Fibroblast of peridontal ligament (primary cell): ENCODE results near the gene MICAL3.
"Not testable (repeated sequence)": the region's sequence is repeated elsewhere in the genome, so short reads cannot be mapped to it uniquely, and the experiment has no call there.

Experiments
- DNase-seq: peaks from one replicate; pipeline ENCODE4 v3.0.0-alpha.2; 2010; ENCODE audit errors: extremely low read depth

The MICAL3 gene, protein sequence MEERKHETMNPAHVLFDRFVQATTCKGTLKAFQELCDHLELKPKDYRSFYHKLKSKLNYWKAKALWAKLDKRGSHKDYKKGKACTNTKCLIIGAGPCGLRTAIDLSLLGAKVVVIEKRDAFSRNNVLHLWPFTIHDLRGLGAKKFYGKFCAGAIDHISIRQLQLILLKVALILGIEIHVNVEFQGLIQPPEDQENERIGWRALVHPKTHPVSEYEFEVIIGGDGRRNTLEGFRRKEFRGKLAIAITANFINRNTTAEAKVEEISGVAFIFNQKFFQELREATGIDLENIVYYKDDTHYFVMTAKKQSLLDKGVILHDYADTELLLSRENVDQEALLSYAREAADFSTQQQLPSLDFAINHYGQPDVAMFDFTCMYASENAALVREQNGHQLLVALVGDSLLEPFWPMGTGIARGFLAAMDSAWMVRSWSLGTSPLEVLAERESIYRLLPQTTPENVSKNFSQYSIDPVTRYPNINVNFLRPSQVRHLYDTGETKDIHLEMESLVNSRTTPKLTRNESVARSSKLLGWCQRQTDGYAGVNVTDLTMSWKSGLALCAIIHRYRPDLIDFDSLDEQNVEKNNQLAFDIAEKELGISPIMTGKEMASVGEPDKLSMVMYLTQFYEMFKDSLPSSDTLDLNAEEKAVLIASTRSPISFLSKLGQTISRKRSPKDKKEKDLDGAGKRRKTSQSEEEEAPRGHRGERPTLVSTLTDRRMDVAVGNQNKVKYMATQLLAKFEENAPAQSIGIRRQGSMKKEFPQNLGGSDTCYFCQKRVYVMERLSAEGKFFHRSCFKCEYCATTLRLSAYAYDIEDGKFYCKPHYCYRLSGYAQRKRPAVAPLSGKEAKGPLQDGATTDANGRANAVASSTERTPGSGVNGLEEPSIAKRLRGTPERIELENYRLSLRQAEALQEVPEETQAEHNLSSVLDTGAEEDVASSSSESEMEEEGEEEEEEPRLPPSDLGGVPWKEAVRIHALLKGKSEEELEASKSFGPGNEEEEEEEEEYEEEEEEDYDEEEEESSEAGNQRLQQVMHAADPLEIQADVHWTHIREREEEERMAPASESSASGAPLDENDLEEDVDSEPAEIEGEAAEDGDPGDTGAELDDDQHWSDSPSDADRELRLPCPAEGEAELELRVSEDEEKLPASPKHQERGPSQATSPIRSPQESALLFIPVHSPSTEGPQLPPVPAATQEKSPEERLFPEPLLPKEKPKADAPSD (N-terminal part only)

DNA sequence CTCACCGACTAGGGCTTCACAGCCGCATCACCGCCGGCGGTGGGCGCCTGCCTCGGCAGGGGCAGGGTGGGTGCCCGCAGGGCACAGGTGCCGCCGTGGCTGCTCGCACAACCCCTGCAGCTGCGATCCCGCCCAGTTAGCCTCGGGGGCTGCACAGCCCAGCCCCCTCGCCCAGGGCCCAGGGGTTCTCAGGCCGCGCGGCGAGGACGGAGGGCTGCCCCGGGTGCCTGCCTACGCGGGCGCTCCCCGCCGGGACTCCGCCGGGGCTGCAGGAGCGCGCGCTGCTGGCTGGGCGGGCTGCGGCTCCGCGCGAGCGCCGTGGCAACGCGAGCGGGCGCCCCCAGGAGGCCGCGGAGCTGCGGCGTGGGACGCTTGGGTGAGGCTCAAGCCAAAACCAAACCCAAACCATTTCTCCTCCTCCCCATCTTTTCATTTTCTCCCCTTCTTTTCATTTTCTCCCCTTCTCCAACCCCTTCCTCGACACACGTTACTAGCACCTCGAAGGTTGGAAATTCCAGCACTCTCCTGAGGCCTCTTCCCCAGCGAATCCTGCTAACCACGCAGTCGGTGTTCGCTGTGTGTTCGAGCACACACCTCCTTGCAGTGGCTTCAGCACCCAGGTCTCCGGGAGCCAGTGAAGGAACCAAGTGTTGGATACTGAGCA, at the start of gene MICAL3:
Gene MICAL3, minus strand, starts transcription at position 286 of the 664 bp plus-strand sequence. CDS start 117,749 bp downstream, outside the sequence.
- DNase-seq = peak; percentile 54

DNA sequence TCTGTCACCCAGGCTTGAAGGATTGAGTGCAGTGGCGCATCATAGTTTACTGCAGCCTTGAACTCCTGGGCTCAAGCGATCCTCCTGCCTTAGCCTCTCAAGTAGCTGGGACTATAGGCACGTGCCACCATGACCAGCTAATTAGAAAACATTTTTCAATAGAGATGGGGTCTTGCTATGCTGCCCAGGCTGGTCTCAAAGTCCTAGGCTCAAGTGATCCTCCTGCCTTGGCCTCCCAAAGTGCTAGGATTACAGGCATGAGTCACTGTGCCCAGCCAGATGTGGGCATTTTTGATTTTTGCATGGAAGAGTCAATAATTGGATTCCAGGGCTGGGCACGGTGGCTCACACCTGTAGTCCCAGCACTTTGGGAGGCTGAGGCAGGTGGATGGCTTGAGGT, 49.6 kb upstream of the MICAL3 start:
- not testable (repeated sequence) for DNase-seq

DNA sequence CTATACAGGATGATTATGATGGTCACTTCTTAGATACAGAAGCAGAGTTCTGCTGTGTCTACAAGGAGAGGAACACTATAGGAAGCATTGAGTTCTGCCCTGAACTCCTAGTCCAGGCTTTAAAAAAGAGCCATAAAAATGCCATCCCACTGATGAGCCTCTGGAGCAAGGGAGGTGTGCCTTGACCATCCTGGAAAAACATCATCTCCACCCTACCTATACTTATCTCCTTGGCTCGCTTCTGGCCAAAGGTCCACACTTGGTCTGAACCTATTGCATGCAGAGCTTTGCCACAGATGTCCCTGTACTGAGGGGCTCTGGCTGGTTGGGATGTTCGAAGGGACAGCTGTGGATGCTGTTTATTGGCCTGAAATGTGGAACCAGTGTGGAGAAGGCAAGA, 49.1 kb upstream of the MICAL3 start:
- DNase-seq = no peak

DNA sequence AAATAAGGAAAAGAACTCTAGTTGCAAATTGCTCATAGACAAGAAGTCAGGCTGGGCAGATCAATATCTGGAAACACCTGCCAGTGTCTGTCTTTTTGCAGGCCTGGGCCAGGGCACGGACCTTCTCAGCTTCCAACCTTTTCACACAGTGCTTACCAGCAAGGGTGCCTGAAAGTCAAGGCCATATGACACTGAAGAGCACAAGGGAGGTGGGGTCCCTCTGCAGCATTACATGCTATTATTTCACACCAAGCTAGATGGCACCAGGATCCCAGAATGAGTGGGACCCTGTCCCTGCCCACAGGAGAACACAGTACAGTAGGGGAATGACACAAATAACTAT, 47.6 kb upstream of the MICAL3 start:
- no peak for DNase-seq

DNA sequence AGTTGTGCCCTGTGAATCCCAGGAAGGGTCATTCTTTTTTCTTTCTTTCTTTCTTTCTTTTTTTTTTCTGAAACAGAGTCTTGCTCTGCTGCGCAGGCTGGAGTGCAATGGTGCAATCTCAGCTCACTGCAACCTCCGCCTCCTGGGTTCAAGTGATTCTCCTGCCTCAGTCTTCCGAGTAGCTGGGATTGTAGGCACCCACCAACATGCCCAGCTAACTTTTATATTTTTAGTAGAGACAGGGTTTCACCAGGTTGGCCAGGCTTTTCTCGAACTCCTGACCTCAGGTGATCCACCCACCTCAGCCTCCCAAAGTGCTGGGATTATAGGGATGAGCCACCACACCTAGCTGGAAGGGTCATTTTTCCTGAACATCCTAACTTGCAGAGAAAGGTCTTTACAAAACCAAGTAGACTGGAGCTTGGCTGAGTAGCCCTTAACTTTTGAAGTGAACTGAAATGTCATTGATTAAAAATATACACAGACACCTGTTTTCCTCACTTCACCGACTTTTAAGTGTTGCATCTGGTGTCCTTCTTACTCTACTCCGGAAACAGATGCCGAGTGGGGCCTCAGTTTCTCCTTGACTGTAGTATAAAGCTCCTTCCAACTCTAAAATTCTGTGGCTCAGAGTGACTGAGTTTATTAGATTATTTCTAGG, 47.1 kb upstream of the MICAL3 start:
- DNase-seq = not testable (repeated sequence)

DNA sequence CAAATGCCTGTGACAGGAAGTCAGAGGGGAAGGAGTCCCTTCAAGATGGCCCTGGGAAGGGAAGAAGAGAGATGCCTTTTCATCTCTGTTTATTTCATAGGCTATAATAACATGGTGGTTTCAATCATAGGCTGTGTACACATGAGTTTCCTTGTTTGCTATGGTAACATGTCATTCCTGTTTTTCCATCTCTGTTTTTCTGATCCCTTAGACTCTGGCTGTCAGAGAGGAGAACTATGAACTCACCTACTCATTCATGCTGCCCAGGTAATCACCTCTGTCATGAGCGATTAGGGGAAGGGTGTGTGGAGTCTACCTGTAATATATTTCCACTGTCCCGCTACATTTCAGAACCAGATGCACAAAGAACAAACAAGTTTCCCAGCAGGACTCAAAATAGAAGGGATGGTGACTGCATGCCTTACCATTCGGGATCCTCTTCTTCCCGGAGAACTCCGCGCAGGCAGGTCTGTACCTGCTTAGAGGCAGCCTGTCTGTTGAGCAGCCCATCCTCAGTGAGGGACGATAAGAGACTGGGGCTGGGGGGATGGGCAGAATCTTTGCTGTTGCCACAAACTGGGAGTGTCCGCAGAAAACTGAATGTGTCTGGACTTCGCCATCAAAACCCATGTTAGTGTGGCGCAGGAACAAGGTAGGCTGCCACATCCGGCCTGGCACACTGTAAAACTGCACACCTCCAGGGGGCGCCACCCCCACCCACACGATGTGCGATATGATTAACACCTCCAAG, 46.4 kb upstream of the MICAL3 start:
- no peak for DNase-seq

DNA sequence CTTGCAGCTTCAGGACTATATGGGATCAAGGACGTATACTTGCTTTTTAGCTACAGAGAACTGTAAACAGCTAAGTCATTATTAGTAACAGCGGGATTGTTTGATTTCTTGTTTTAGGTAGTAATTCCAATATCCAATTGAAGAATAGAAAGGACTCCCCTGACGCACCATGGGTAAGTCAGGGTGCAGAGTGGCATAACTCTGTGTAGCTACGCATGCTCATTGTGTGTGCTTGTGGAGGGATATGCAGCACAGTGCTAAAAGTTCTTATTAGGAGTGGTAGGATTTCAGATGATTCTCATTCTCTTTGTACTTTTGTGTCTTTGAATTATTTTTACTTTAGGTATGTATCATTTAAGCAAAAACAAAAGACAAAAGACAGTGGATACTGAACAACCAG, 45.7 kb upstream of the MICAL3 start:
- no peak for DNase-seq

DNA sequence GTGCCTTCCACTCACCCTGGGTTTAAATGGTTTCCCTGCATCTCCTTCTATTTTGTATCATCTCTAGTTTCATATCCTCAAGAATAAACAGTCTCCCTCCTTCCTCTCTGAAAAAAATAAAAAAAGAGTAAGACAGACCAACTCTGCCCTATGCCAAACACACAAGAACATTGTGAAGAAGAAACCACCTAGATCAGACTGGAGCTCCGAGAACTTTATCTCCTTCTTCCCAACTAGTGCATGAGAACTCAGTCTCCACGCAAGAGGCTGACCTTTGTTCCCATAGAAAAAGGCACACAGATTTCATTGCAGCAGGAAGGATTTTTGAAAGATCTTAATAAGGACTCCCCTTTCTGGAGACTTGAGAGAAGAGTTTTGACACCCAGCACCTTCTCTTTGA, 44.7 kb upstream of the MICAL3 start:
- DNase-seq = no peak

DNA sequence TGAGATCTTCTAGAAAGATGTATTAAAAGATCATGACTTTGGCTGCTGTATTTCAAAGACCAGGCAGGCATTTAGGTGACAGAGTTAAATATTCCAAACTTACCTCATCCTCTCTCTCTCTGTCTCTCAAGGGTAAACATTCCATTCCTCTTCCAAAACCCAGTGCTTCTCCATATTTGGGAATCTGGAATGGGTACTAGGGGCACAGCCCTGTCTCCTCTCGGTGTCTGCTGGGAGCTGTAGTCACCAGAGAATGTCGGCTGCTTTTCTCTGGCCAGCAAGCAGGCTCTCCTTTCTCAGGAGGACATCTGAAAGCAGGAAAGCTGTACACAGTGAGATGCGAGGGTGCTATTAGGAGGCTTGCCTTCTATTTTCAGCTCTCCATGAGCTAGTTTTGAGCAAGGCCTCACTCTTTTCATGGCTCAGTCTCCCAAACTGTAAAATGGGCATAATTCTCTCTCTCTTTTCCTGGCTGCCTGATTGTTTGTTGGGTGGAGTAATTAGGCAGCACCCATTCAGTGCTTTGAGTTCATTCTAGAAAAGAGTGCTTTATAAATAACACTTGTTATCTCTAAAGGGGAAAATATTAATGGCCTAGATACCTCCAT, 44.1 kb upstream of the MICAL3 start:
- peak; percentile 76 for DNase-seq

DNA sequence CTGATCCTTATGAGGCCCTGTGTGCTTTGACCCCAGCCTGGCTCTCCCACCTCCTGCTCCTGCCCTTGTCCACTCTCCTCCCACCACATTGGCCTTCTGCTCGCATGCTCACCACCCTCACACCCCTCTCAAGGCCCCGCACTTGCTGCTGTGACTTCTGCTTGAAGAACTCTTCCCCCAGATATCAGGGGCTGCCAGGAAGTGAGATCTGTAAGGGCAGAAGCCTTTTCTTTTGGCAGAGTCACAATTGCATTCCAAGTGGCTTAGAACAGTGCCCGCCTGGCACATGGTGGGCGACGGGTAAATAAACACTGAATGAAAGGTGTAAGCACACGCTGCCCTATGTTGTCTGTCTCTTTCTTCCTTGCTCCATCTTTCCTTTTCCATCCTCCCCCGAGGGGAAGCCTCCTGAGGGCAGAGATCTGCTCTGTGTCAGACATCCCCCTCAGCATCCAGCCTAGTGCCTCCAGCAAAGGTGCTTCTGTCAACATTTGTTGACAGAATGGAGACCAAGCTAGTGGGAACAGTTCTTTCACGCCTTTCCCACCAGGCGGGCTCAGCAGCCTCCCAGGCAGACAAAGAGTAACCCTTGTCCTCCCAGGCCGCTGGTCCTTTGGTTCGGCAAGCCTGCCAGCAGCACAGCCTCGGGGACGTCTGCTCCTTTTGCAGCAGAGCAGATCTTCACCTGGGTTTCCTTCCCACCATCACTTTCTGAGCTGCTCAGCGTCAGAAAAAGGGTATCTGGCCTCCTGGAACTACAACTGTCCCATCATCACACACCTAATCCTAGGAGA, 43.4 kb upstream of the MICAL3 start:
- DNase-seq = no peak

DNA sequence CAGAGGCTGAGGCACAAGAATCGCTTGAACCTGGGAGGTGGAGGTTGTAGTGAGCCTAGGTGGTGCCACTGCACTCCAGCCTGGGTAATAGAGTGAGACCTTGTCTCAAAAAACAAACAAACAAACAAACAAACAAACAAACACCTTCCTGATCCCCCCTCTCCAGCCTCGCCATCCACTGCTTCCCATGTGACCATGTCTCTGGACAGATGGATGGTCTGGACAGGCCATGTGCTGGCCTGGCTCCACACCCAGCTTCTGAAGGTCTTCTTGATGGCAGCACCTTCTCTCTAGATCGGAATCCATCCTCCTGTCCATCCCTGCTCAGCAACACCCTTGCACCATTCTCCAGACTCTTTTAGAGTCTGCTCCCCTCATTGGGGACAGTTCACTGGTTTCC, 42.8 kb upstream of the MICAL3 start:
- DNase-seq = no peak

DNA sequence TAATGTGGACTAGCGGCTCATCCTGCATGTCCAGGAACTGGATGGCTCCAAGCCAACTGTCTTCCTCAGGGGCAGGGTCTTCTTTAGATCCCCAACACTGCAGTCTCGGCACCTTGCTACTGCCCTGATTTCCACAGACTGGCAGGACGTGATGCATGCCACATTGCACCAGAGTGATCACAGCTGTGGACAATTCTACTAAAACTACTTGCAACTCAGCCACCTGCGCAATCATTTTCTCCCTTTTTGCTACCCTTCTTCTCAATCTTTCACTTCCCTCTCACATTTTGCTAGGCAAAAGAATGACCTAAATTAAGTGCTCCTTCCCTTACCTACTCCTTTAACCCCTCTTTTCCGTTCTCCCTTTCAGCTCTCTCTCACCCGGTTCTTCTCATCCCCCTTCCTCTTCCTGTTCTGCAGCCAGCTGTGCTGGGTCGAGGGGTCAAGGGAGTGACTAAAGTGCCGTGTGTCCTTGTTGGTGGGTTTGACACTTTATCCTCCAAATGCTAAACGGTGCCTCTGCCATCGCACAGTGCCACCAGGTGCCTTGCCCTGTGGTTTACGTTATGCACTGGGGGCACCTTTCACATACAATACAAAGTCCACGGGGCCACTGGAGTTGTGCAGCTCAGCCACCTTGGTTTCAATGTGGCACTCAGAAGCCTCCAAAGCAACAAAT, 42.0 kb upstream of the MICAL3 start:
- no peak for DNase-seq

DNA sequence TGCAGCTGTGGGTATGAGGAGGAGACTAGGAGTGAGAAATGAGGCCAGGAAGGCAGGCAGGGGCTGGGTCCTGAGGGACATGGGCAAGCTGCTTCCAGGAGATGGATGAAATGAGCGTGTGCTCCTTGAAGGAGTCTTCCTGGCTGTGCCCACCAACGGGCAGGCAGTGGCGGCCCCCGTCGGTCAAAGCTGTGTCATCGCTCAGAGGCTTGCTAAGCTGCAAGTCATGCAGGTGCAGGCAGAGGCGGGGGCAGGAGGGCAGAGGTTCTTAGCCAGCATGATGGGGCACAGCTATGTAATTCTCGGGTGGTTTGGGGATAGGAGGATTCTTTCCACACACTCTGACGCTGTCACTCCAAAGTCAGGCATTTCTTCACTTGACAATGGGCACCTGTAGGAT, 40.9 kb upstream of the MICAL3 start:
- no peak for DNase-seq

DNA sequence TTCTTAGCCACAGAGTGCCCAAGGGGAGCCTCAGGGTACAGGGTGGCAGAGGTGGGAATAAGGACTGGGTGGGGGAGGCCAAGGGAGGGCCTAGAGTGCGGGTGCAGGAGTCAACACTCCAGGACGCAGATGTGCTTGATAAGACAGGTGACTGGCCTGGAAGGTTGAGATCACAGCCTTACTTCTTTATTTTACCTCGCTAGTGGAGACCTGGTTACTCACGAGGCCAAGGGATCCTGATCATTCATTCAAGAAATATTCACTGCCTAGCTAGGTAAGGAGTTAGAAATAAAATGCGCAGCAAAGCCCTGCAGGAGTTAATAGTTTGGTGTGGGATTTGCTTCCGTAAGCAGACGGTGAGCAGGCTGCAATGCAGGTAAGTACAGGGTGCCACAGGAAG, 40.3 kb upstream of the MICAL3 start:
- no peak for DNase-seq

DNA sequence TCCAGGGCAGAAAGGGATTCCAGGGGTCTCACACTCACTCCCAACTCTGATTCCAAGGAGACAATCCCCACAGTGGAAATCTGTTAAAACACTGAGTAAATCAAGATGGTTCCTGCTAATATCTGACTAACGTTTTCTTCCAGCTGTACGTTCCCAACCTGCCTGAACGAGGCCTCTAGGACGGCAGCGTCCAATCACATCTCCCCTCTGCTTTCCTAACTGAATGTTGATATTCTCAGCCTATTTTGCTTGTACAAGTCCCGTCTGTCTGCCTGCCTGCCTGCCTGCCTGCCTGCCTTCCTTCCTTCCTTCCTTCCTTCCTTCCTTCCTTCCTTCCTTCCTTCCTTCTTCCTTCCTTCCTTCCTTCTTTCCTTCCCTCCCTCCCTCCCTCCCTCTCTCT, 39.4 kb upstream of the MICAL3 start:
- DNase-seq = not testable (repeated sequence)

DNA sequence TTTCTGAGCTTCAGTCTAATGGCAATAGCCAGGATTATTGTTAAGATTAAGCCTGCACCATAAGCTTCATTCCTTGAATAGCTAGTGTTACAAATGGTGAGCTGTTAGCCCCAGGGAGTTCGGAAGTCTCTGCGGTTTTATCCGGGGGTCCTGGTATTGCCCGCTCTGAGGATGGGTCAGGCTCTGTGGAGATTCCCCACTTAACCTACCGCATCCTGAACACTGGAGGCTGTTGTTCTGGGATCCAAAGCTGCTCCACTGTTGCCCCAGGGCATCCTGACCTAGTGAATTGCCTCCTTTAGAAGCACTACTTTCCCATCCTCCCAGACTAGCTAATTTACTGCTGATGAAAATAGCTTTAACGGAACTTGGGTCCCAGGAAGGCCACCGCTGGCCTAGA, 38.9 kb upstream of the MICAL3 start:
- no peak for DNase-seq

DNA sequence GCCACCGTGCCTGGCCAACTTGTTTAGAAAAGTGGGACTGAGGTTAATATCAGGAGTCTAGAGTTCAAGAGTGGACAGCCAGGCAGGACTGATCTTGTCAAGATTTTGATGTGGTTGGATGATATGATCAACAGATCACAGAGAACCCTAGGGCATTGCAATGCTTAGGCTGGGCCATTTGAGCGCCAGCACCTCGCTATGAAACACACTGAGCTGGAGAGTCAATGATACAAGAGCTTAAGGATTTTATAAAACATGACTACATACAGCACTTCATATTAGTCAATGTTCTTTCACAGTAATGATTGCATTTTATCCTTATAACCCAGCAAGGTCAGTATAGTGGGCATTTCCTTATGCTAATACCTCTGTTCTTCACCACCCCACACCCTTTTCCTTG, 38.1 kb upstream of the MICAL3 start:
- no peak for DNase-seq
